ENCODE data around the gene MYH14. TPM values are rescaled to one million over a fixed set of nuclear protein-coding genes. Genes with fewer than 3 reads are reported as not detected.
"Not testable (repeated sequence)": the region's sequence is repeated elsewhere in the genome, so short reads cannot be mapped to it uniquely, and the experiment has no call there.

MYH14 gene
- total RNA-seq, 1 donor from 2014 or later = not detected

GRCh38 chr19:50329146-50329925 lies 125.9 kb downstream of the MYH14 start, which contains the start of gene KCNC3:
Gene KCNC3 (minus strand): TSS chr19:50329377. CDS start chr19:50329082, 295 bp downstream.
- TF ChIP-seq CTCF (IDR thresholded peaks at IDR 0.05; ENCODE audit: unreplicated experiment) = no peak
- peak within 1 kb of the TSS; percentile 39 for H3K4me3 Mint-ChIP-seq (ENCODE audit: unreplicated experiment)

GRCh38 chr19:50329926-50330294 lies 126.5 kb downstream of the MYH14 start:
- Mint-ChIP-seq H3K4me3 (ENCODE audit: unreplicated experiment) (peak overlapping the region; percentile 39), H3K9me3 (ENCODE audit: unreplicated experiment) (peaks cover 34% of the 10 kb centered on the region), H3K27me3 (ENCODE audit: unreplicated experiment) (peaks cover 33% of the 10 kb centered on the region), H3K36me3 (ENCODE audit: low read depth, unreplicated experiment) (peaks cover 31% of the 10 kb centered on the region)
- not testable (repeated sequence) for H3K4me1 Mint-ChIP-seq (ENCODE audit: unreplicated experiment); H3K27ac Mint-ChIP-seq (ENCODE audit: unreplicated experiment); DNase-seq (ENCODE audit: low spot score)

More at GRCh38 chr19:50329146-50329925, 125.9 kb downstream of the MYH14 start, which contains the start of gene KCNC3:
- Mint-ChIP-seq H3K27ac (ENCODE audit: unreplicated experiment) (no peak within 1 kb of the TSS), H3K36me3 (ENCODE audit: low read depth, unreplicated experiment) (peaks cover 36% of the 10 kb centered on the region), H3K27me3 (ENCODE audit: unreplicated experiment) (peaks cover 38% of the 10 kb centered on the region), H3K9me3 (ENCODE audit: unreplicated experiment) (peaks cover 40% of the 10 kb centered on the region), H3K4me1 (ENCODE audit: unreplicated experiment) (no peaks in the 10 kb centered on the region)
- DNase-seq (ENCODE audit: low spot score) = no peak

GRCh38 chr19:50330365-50331078 lies 127.1 kb downstream of the MYH14 start:
- TF ChIP-seq CTCF (IDR thresholded peaks at IDR 0.05; ENCODE audit: unreplicated experiment) = no peak
- Mint-ChIP-seq H3K27ac (ENCODE audit: unreplicated experiment) (no peak overlapping the region), H3K27me3 (ENCODE audit: unreplicated experiment) (peaks cover 34% of the 10 kb centered on the region), H3K4me3 (ENCODE audit: unreplicated experiment) (peak overlapping the region; percentile 34), H3K4me1 (ENCODE audit: unreplicated experiment) (no peaks in the 10 kb centered on the region), H3K9me3 (ENCODE audit: unreplicated experiment) (peaks cover 40% of the 10 kb centered on the region), H3K36me3 (ENCODE audit: low read depth, unreplicated experiment) (peaks cover 37% of the 10 kb centered on the region)
- DNase-seq (ENCODE audit: low spot score) = no peak

- Mint-ChIP-seq H3K4me1 (ENCODE audit: unreplicated experiment) (no peaks in the 10 kb centered on the region), H3K36me3 (ENCODE audit: low read depth, unreplicated experiment) (peaks cover 40% of the 10 kb centered on the region), H3K9me3 (ENCODE audit: unreplicated experiment) (peaks cover 45% of the 10 kb centered on the region), H3K4me3 (ENCODE audit: unreplicated experiment) (no peak overlapping the region), H3K27ac (ENCODE audit: unreplicated experiment) (no peak overlapping the region), H3K27me3 (ENCODE audit: unreplicated experiment) (peaks cover 32% of the 10 kb centered on the region)
- DNase-seq (ENCODE audit: low spot score) = no peak
- TF ChIP-seq CTCF (IDR thresholded peaks at IDR 0.05; ENCODE audit: unreplicated experiment) = no peak
These were observed 128.0 kb downstream of the MYH14 start for GRCh38 chr19:50331221-50331993.

- H3K9me3 Mint-ChIP-seq (ENCODE audit: unreplicated experiment) = peaks cover 40% of the 10 kb centered on the region
- H3K36me3 Mint-ChIP-seq (ENCODE audit: low read depth, unreplicated experiment) = peaks cover 36% of the 10 kb centered on the region
- no peaks in the 10 kb centered on the region for H3K4me1 Mint-ChIP-seq (ENCODE audit: unreplicated experiment)
- no peak overlapping the region for H3K4me3 Mint-ChIP-seq (ENCODE audit: unreplicated experiment)
- no peak overlapping the region for H3K27ac Mint-ChIP-seq (ENCODE audit: unreplicated experiment)
- H3K27me3 Mint-ChIP-seq (ENCODE audit: unreplicated experiment) = peaks cover 31% of the 10 kb centered on the region
- no peak for TF ChIP-seq CTCF (IDR thresholded peaks at IDR 0.05; ENCODE audit: unreplicated experiment)
- no peak for DNase-seq (ENCODE audit: low spot score)
These were observed 128.5 kb downstream of the MYH14 start for GRCh38 chr19:50331994-50332243.

All from endothelial cell (in vitro differentiated cells).